ENCODE measurements around the gene ADAMTSL4.

The ADAMTSL4 gene

DNA sequence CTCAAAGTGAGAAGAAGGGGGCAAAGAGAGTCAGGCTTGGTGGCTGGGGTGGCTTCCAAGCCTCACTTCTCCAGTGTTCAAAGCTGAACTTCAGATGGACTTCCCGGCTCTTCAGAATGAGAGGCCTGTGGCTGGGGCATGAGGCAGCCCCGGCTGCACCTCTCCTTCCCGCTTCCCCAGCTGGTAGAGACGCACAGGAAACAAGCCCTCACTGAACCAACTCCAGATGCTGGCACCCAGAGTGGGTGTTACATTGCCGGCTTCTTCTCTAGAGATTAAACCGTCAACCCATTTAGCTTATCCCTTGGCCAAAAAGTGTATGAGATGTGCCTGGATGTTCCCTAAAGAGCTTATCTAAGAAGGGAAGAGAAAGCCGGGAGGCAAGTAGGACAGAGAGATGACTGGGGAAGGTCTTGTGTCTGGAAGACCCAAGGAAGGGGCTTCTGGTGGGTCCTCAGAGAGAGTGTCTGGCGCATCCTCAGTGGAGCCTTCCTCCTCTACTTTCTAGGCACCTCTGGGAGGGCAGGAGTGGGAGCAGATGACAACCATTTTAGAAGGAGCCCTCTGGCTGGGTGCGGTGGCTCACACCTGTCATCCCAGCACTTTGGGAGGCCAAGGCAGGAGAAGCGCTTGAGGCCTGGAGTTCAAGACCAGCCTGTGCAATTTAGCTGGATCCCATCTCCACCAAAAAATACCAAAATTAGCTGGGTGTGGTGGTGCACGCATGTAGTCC, 2.0 kb downstream of the ADAMTSL4 start:
- Mint-ChIP-seq H3K36me3 (ENCODE audit: low read depth) (no peaks in the 10 kb centered on the region), H3K27ac (peak overlapping the region; percentile 61), H3K4me3 (no peak overlapping the region), H3K27me3 (ENCODE audit: low read depth, poor library complexity) (peaks cover 20% of the 10 kb centered on the region), H3K9me3 (no peaks in the 10 kb centered on the region), H3K4me1 (peaks cover 64% of the 10 kb centered on the region)
- no peak for DNase-seq
- TF ChIP-seq, protein P1, sequence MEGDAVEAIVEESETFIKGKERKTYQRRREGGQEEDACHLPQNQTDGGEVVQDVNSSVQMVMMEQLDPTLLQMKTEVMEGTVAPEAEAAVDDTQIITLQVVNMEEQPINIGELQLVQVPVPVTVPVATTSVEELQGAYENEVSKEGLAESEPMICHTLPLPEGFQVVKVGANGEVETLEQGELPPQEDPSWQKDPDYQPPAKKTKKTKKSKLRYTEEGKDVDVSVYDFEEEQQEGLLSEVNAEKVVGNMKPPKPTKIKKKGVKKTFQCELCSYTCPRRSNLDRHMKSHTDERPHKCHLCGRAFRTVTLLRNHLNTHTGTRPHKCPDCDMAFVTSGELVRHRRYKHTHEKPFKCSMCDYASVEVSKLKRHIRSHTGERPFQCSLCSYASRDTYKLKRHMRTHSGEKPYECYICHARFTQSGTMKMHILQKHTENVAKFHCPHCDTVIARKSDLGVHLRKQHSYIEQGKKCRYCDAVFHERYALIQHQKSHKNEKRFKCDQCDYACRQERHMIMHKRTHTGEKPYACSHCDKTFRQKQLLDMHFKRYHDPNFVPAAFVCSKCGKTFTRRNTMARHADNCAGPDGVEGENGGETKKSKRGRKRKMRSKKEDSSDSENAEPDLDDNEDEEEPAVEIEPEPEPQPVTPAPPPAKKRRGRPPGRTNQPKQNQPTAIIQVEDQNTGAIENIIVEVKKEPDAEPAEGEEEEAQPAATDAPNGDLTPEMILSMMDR (IDR thresholded peaks at IDR 0.05) = no peak

DNA sequence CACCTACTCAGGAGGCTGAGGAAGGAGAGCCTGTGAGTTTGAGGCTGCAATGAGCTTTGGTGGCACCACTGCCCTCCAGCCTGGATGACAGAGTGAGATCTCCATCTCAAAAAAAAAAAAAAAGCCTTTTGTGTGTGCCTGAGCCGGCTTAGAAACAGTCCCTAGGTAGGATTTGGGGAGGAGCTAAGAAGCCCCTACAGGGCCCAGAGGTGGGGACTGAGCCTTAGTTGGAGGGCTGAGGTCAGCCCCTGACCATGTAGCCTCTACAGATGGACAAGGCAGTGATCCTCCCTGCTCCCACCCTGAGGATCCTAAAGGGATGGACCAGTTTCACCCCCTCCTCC, 2.5 kb downstream of the ADAMTSL4 start:
- H3K36me3 Mint-ChIP-seq (ENCODE audit: low read depth) = no peaks in the 10 kb centered on the region
- peaks cover 20% of the 10 kb centered on the region for H3K27me3 Mint-ChIP-seq (ENCODE audit: low read depth, poor library complexity)
- H3K27ac Mint-ChIP-seq = no peak overlapping the region
- H3K4me1 Mint-ChIP-seq = peaks cover 64% of the 10 kb centered on the region
- no peak overlapping the region for H3K4me3 Mint-ChIP-seq
- TF ChIP-seq, protein P1 (IDR thresholded peaks at IDR 0.05) = no peak
- H3K9me3 Mint-ChIP-seq = no peaks in the 10 kb centered on the region
- DNase-seq = no peak

DNA sequence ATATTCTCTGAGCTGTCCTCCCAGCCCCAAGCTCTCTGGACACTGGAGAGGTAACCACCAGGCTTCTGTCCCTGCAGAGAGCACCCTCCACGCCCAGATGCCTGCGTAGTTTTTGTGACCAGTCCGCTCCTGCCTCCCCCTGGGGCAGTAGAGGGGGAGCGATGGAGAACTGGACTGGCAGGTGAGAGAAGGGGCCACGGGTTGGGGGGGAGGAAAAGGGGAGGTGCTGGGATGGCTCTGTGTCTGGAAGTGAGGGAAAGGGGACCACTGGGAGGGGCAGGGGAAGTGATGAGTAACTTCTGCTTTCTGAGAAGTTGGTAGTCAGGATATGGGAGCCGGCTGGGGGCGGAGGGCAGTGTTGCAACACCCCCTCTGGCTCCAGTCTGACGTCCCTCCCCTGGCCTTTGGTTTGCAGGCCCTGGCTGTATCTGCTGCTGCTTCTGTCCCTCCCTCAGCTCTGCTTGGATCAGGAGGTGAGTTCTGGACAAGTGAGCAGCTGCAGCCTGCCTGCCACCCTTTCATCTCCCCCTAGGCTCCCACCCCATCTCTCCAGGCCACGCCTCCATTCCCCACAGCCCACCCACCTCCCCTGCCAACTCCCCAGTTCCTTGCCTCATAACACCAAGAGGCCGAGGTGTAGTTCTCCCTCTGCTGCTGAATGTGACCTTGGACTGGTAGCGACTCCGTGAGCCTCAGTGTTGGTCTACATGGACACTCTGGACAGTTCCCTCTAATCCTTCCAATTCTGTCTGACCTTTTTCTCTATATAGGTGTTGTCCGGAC, 3.1 kb downstream of the ADAMTSL4 start:
- peaks cover 63% of the 10 kb centered on the region for H3K4me1 Mint-ChIP-seq
- no peaks in the 10 kb centered on the region for H3K9me3 Mint-ChIP-seq
- no peak overlapping the region for H3K4me3 Mint-ChIP-seq
- H3K27ac Mint-ChIP-seq = peak overlapping the region; percentile 51
- TF ChIP-seq, protein P1 (IDR thresholded peaks at IDR 0.05) = no peak
- H3K36me3 Mint-ChIP-seq (ENCODE audit: low read depth) = no peaks in the 10 kb centered on the region
- no peak for DNase-seq
- peaks cover 16% of the 10 kb centered on the region for H3K27me3 Mint-ChIP-seq (ENCODE audit: low read depth, poor library complexity)

DNA sequence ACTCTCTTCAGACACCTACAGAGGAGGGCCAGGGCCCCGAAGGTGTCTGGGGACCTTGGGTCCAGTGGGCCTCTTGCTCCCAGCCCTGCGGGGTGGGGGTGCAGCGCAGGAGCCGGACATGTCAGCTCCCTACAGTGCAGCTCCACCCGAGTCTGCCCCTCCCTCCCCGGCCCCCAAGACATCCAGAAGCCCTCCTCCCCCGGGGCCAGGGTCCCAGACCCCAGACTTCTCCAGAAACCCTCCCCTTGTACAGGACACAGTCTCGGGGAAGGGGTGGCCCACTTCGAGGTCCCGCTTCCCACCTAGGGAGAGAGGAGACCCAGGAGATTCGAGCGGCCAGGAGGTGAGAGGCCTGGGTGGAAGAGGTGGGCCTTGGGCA, 3.7 kb downstream of the ADAMTSL4 start:
- no peak for DNase-seq
- Mint-ChIP-seq H3K4me1 (peaks cover 68% of the 10 kb centered on the region), H3K27ac (no peak overlapping the region), H3K9me3 (no peaks in the 10 kb centered on the region), H3K27me3 (ENCODE audit: low read depth, poor library complexity) (peaks cover 16% of the 10 kb centered on the region), H3K4me3 (no peak overlapping the region), H3K36me3 (ENCODE audit: low read depth) (no peaks in the 10 kb centered on the region)
- TF ChIP-seq, protein P1 (IDR thresholded peaks at IDR 0.05) = no peak

DNA sequence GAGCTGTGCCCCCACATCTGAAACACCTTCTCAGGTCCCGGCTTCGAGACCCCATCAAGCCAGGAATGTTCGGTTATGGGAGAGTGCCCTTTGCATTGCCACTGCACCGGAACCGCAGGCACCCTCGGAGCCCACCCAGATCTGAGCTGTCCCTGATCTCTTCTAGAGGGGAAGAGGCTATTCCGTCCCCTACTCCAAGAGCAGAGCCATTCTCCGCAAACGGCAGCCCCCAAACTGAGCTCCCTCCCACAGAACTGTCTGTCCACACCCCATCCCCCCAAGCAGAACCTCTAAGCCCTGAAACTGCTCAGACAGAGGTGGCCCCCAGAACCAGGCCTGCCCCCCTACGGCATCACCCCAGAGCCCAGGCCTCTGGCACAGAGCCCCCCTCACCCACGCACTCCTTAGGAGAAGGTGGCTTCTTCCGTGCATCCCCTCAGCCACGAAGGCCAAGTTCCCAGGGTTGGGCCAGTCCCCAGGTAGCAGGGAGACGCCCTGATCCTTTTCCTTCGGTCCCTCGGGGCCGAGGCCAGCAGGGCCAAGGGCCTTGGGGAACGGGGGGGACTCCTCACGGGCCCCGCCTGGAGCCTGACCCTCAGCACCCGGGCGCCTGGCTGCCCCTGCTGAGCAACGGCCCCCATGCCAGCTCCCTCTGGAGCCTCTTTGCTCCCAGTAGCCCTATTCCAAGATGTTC, 4.3 kb downstream of the ADAMTSL4 start:
- Mint-ChIP-seq H3K36me3 (ENCODE audit: low read depth) (no peaks in the 10 kb centered on the region), H3K27me3 (ENCODE audit: low read depth, poor library complexity) (peaks cover 14% of the 10 kb centered on the region), H3K4me3 (no peak overlapping the region), H3K27ac (no peak overlapping the region), H3K9me3 (no peaks in the 10 kb centered on the region), H3K4me1 (peaks cover 73% of the 10 kb centered on the region)
- TF ChIP-seq, protein P1 (IDR thresholded peaks at IDR 0.05) = no peak
- no peak for DNase-seq
